ENCODE measurements around the gene FTO.

The FTO gene

GRCh38 chr16:54062361-54063278, 358.7 kb downstream of the FTO start:
- DNase-seq: no peak

- DNase-seq: no peak
These were observed 359.4 kb downstream of the FTO start for GRCh38 chr16:54063279-54063773.

- DNase-seq: no peak
These were observed 362.6 kb downstream of the FTO start for GRCh38 chr16:54066451-54067105.

- no peak for DNase-seq
These were observed 363.5 kb downstream of the FTO start for GRCh38 chr16:54067322-54068065.

DNA sequence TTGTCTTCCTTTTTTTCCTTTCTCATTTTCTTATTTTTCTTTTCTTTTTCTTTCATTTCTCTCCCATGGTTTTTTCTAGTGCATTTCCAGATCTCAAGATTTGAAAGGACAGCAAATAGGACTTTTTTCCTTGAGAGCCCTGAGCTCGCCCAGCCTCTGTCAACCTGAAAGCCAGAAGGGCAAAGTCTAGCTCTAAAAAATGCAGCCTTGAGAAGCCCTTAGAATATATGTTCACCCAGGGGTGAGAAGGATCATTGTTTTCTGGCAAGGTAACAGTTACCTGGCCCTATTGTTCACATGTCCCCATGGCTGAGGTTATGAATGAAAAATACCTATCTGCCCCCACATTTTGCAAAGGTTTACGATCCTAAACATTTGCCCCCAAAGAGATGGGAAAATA, 364.3 kb downstream of the FTO start:
- no peak for DNase-seq

GRCh38 chr16:54069601-54070239, 365.8 kb downstream of the FTO start:
- no peak for DNase-seq

DNA sequence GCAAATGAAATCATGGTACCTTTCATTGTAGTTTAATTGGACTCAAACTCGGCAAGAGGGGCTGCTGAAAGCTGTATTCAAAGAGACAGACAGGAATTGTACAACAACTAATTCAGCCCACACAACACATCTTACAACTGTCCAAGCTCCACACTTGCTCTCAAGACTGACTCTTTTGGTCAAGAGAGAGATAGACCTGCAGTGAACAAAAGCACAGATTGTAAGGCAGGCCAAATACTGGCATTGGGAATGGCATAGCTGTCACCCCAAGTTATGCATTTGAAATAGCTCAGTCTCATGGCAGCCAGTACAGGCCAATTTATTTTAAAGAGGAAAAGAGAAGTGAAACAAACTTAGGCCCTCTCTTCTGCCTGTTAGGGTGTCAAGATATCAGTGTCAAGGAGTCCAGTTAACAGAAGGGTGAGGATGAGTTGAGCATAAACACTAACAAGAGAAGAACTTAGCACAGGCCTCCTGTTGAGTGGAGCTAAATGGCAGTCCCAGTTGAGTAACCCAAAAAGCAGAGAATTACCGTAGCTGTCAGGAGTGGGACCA, 366.9 kb downstream of the FTO start:
- no peak for DNase-seq

DNA sequence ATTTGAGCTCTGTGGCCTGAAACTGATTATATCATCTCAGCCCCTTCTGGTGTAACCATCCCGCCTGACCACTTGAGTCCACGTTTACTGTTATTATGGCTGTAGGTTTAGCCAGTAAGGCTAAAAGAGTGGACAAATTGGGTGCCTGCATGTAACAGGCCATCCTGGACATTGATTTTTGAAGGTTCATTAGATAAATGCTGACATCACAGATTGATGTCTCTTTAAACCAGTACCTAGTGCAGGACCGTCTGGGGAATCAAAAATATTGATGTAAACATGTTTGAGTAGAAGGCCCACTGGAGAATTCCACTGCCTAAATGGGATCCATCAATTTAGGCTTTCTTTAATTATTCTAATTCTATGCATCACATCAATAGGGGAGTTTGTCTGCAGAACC, 367.6 kb downstream of the FTO start:
- no peak for DNase-seq

- no peak for DNase-seq
These were observed 368.3 kb downstream of the FTO start for GRCh38 chr16:54072237-54072636.

- no peak for DNase-seq
These were observed 369.4 kb downstream of the FTO start for GRCh38 chr16:54073356-54073755.

- no peak for DNase-seq
These were observed 371.5 kb downstream of the FTO start for GRCh38 chr16:54075446-54075845.

DNA sequence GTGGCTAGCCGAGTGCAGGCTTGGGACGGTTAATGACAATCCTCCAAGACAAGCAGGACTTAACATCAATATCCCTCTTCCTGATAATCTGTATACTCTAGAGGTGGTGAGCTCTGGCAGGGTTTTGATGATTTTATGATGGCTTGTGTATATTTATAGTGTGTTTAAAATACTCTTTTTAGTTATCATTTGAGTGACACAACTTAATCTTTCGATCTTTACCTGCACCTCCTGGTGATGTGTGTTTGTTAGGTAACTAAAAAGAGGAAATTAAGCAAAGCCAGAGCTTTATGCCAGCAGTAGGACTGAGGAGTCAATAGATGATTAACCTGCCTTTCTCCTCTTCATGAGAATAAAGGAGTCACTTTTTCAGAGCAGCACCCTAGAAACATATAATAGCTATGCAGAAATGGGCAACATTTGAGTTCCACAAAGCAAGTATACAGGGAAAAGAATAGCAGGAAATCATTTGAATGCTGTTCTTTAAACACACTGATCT, 372.1 kb downstream of the FTO start:
- no peak for DNase-seq

- peak; percentile 69 for DNase-seq
These were observed 373.3 kb downstream of the FTO start for GRCh38 chr16:54077050-54077821.

DNA sequence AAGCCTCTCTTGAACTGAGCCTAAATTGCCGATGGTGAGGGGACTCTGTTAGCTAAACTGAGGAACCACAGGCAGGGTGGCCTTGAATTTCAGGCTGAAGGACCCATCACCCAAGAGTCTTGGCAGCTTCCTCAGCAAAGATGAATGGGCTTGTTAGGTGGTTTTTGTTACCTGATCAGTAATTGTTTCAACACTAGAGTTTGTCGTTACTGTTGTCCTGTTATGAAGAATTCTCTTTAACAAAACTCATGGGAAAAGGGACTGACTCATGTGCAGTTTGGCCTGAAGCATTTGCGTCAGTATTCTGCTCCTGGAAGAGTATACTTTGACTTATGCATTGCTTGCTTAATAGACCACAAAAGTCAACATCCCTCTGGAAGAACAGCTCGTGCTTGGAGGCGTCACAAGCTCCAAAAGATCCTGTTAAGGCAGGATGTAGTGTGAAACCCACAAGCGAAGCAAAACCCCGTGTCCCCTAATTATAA, 376.6 kb downstream of the FTO start:
- peak; percentile 90 for DNase-seq

GRCh38 chr16:54086791-54087190, 382.8 kb downstream of the FTO start:
- no peak for DNase-seq

DNA sequence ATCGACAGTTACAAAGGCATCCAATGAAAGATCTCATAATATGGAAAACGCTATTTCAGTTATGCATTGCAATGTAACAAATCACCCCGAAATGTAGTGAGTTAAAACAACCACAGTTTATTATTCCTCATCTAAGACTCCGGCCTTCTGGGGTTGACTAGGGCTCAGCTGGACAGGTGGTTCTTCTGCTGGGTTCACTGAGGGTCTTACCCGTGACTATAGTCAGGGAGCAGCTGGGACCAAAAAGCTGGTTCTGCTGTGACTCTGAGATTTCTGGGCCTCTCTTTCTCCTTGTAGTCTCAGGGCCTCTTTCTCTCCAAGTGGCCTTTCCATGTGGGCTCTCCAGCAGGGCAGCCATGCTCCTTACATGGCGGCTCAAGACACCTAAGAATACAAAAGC, 386.6 kb downstream of the FTO start:
- DNase-seq: no peak

DNA sequence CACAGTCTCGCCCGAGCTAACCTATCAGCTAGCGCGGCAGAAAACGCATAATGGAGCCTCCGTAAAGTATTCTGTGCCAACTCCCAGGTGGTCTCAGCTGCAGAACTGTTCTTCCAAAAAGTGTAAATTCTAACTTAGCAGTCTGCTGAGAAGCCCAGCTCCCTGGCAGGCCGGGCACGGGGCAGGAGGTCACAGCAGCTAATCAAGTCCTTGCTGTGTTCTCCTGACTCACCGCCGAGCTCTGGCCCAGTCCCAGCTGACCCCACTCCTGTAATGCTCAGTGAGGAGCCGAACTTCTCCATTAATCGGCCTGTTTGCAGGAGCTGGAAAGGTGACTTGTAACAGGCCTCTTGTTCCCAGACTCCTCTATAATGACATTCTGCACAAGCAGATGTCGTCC, 389.3 kb downstream of the FTO start:
- no peak for DNase-seq

DNA sequence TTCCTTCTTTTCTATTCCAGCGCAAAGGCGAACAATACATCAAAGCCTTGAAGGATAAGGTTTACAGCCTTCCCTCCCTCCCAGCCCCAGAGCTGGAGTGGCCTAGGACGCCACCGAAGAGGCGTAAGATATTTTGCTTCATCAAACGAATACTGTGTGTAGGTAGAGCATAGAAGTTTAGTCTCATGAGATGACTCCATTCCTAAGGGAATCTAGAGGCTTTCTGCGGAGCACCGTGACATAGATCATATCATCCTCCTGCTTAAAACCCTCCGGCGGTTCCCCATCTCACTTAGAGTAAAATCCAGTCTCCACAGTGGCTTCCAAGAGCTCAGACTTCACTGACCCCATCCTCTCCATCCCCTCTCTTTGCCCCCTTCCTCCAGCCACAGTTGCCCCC, 390.7 kb downstream of the FTO start:
- no peak for DNase-seq

GRCh38 chr16:54096607-54097006, 392.7 kb downstream of the FTO start:
- DNase-seq: no peak

DNA sequence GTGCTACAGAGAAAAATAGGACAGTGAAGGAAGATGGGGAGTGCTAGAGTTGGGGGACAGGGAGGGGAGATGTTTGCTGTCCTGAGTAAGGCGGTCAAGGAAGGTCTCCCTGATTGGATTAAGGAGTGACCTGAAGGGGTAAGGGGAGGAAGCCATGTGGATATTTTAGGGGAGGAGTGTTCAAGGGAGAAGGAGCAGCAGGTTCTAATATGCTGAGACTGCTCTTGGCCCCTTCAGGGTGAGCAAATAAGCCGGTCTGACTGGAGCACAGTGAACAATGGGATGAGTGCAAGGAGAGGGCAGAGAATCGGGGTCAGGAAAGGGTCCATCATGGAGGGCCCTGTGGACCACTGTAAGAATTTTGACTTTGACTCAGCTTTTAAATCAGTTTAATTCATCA, 393.8 kb downstream of the FTO start:
- no peak for DNase-seq

DNA sequence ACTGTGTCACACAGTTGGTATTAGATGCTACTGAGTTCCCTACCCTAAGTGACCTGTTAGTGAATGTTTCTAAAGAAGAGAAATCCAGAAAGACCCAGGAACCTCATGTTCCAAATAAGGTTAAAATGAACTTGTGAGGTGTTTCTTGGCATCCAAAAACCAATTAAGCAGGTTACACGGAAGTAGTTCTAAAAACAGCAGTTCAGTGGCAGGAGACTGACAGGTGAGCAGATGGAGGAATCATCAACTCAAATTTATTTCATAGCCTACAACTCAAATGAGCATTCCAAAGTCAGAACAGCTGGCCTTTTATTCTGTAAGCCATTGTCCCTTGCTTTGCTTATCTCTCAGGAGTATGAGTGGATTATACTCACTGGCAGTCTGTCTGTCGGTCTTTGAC, 394.3 kb downstream of the FTO start:
- DNase-seq: no peak

Data from HCEC 1CT (cell line).